GM19099 (cell line): Measurements from ENCODE around the gene OR2V1.

Source experiments
- POLR2A ChIP-seq: IDR thresholded peaks from 3 replicates; pipeline ENCODE4 v1.6.1; 2011; ENCODE audit warnings: low read depth; ENCODE audit not compliant: insufficient read length; ENCODE audit errors: extremely low read depth

The OR2V1 gene

DNA sequence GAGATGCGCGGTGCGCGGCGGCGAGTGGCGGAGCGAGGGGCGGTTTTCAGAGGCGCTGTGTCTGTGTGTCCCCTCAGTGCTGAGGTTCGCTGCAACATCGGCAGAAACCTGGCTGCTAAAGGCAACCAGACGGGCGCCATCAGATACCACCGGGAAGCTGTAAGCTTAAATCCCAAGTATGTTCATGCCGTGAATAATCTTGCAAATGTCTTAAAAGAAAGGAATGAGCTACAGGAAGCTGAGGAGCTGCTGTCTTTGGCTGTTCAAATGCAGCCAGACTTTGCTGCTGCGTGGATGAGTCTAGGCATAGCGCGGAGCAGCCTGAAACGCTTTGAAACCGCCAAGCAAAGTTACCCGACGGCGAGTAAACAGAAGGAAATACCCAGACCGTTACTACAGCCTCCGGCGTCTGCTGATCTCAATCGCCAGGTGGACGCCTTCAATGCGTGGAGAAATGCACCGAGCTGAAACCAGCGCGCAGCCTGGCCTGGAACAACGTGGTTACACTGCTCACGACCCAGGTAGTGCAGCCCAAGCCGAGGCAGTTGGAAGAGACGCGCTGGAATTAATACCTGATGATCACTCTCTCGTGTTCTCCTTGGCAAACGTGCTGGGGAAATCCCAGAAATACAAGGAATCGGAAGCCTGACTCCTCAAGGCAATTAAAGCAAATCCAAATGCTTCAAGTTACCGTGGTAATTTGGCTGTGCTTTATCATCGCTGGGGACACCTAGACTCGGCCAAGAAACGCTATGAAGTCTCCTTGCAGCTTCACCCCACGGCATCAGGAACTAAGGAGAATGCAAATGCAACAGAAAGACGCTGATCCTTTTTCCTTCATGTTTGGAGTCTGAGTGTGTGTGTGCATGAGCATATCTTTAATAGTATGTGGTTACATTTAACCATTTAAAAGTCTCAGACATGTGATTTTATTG is 15.9 kb downstream of the OR2V1 start:
- no peak for TF ChIP-seq POLR2A

DNA sequence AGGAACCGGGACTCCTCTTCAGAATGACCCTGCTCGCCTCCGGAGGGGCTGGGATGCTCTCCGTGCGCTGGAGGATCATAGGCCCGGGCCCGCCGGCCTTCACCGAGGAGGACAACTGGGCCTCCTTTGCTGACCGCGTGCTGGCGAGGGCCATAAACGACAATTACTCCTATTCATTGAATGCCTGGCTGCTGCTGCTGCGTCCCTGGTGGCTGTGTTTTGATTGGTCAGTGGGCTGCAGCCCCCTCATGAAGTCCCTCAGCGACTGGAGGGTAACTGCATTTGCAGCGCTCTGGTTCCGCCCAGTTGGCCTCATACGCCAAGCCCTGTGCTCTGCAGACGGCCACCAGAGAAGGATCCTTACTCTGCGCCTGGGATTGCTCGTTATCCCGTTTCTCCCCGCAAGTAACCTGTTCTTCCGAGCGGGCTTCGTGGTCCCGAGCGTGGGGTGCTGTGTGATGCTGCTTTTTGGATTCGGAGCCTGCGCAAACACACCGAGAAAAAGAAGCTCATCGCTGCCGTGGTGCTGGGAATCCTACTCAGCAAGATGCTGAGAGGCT is 16.6 kb downstream of the OR2V1 start:
- TF ChIP-seq POLR2A = no peak

DNA sequence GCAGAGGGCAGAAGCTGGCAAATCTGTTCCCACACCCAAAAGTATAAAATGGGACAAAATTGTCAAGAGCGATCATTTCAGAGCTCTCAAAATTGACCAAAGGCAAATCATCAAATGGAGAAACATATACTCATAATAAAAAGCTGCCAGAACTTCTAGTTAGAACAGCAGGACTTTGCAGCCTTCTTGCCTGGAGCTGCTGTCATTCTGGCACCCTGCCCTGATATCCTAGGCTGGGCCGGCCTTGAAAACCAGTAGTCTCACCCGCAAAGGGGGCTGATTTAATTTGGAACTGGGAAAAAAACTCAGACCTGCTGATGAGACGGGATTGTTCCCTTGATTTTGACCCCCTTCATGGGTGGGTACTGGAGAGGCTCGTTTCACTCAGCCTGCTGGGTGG is 18.5 kb downstream of the OR2V1 start:
- no peak for TF ChIP-seq POLR2A

DNA sequence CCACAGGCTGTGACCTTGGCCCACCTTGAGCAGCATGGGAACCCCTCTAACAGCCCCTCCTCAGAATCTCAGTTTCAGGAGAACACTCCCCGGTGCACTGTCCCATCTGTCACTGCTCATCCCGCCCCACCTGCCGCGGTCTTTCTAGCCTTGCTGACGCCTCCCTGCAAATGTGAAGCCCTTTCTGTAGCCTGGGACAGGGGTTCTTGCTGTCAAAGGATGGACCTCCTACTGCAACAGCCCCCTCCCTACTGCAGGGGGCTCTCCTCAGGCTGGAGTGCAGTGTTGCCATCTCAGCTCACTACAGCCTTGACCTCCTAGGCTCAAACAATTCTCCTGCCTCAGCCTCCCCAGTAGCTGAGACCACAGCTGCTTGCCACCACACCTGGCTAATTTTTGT is 20.0 kb downstream of the OR2V1 start:
- no peak for TF ChIP-seq POLR2A

DNA sequence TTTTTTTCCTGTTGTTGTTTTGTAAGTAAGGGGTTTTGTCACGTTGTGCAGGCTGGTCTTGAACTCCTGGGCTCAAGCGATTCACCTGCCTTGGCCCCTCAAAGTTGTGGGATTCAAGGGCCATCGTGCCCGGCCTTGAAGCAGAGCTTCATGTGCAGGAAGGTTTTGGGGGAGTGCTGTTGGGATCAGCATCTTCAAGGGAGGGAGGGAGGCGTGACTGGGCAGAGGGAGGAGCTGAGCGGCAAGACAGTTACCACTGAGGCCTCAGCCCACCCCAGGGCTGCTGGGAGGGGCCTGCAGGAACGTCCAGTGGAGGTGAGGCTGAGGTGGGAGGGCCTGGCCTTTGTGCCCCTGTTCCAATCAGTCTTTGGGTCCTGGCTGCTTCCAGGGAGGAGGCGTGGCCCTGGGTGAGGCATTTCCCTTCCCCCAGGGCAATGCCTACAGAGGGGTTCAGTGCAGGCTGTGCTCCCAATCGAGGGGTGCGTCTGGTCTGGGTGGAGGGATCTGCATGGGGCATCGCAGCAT is 21.4 kb downstream of the OR2V1 start:
- TF ChIP-seq POLR2A = no peak

DNA sequence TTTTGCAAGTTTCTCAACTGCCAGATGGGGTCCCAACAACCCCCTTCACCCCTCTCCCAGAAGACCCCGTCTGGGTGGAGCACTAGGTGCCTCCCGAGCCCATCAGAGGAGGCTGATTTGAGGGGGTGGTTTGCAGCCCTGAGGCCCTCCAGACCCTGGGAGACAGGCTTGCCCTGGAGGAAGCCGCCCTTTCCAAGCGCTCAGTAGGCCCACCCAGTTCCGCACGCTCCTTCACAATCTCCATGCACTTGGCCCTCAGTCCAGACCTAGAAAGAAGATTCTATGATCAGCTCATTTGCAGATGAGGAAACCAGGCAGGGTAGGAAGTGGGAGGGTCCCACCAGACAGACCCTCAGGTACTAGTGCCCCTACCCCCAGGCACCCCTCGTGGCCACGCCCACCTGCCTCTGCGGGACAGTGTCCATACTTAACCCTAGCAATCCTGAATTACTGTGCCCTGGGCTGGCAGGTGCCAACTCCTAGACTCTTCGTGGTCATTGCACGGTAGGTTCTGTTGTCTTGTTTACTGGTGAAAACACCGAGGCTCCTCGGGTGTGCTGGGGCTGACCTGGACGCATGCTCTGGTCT is 22.3 kb downstream of the OR2V1 start:
- TF ChIP-seq POLR2A = no peak

DNA sequence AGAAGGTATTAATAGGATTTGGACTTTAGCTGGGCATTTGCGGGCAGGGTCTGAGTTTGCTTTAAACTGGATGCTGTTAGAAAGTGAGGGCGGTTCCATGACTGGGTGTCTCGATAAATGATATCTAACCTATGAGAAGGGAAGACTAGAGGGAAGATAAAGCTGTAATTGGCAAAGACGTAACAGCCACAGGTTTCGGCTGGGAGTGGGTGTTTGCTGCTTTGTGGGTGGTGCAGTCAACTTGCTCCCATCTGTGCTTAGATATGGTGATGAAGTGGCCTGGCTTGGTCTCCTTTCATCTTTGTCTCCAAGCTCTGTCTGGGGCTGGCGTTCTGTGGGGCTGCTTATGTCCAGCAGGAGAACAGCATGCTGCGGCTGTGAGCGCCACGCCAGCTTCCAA is 23.3 kb downstream of the OR2V1 start:
- TF ChIP-seq POLR2A = no peak

DNA sequence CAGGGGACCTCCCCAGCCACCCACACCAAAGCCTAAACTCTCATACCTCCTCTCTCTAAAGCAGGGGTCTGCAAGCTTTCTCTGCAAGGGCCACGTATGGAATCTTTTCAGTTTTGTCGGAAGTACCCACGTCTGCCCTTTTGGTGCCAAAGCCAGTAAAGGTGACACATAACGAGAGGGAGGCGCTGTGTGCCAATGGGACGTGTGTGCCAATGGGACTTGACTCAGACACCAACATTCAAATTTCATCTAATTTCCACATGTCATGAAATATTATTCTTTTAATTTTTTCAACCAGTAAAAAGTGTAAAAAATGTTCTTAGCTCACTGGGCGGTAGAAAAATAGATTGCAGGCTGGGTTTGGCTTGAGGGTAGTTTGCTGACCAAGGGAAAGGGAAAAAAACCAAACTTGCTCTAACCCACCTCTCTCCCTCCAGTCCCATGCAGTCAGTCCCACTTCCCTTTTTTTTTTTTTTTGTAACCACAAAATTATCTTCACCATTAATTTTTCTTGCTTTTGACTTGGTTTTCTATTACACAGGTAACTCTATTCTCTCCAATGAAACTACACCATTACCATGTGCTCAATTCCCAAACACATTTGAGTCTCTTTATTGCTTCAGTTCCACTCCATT is 25.5 kb downstream of the OR2V1 start:
- no peak for TF ChIP-seq POLR2A

DNA sequence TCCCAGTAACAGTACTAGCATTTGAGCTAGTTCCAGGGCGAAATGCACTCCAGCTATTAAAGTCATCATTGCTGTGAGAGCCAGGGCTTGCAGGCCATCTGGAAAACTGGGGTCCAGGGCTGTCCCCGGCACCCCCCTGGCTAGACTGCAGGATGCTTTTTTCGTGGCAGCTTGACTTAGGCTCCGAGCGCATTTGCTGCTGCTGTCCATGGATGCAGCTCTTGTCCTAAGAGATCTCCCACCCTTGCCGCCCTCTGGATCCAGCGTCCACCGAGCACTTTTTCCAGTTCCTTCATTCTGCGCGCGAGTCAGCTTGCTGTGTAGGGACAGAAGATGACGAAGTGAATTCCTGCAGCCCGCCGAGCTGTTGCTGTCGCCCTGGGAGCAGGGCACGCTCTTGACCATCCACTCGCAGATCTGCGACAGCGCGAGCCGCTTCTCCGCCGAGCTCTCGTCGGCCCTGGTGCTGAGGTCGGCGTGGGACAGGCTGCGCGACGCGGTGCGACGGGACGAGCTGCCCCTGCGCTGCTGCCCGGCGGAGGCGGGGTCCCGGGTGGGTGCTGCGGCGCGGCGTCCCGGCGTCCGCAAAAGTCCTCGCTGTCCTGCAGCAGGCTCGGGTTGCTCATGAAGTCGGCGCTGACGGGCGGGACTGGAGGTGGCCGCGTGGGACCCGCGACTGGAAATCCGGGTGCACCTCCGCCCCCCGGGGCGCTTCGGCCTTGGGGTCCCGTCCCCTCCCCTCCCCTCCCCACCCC is 30.7 kb downstream of the OR2V1 start:
- no peak for TF ChIP-seq POLR2A

DNA sequence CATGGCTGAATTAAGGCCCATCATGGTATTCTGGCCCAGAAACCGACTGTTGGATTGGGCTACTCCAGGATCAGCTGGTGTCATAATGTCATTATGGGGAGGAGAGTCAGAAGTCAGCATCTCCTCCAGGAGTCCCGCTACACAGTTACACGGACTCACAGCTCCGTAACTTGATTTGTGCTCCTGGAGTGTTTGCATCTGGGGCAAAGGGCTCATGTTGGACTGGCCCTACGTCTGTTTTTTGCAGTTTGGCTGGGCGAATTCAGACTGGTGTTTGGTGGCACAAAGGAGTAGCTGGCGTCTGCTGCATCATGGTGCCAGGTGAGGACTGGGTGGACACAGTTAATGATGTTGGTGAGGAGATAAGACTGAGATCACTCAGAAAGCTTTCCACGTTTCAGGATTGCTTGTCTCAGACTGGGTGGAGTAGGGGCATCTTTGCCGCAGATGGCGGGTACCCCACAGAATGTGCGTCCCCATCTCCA is 31.3 kb downstream of the OR2V1 start:
- TF ChIP-seq POLR2A = no peak

DNA sequence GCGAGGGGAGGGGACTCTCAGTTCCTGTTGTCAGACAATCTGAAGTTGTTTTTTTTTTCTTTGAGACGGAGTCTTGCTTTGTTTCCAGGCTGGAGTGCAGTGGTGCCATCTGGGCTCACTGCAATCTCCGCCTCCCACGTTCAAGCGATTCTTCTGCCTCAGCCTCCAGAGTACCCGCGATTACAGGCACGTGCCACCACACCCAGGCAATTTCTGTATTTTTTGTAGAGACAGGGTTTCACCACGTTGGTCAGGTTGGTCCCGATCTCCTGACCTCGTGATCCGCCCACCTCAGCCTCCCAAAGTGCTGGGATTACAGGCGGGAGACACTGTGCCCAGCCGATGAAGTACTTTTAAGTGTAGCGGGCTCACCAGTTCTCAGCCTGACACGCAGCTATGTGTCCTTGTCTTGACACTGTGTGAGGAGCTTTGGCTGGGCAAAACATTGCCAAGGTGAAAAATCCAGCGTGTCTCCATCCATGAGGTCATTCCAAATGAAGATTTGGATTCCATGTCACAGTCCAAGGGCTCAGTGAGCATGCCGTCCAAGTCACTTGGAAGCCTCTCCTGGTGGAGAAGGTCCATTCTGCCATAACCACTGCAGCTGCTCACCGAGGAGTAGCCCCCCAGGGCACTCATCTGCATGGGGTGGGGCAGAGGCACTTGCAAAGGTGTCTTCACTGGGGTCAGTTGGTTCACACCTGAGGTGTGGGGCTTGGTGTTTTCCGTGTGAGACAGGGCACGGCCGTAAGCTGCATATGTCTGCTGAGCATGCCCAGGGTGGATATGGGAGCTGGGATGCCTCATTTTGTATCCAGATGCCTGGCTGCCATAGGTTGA is 32.0 kb downstream of the OR2V1 start:
- no peak for TF ChIP-seq POLR2A

DNA sequence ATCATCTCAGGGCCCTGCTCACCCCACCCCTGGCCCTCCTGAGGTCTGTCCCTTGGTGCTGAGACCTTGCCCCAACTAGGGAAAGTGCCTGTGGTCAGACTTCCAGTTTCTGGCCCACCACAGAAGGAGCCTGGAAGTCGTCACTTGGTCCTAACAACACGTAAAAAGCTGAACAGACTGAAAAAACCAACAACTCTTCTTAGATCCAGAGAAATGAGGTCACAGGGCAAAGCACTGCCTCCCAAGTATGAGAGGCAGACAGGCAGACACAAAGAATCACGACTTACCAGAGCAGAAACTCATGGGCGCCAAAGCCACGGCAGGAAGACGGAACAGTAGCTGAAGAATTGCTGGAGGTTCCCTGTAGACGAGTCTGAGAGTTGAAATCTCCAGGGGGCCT is 38.5 kb downstream of the OR2V1 start:
- TF ChIP-seq POLR2A = no peak

DNA sequence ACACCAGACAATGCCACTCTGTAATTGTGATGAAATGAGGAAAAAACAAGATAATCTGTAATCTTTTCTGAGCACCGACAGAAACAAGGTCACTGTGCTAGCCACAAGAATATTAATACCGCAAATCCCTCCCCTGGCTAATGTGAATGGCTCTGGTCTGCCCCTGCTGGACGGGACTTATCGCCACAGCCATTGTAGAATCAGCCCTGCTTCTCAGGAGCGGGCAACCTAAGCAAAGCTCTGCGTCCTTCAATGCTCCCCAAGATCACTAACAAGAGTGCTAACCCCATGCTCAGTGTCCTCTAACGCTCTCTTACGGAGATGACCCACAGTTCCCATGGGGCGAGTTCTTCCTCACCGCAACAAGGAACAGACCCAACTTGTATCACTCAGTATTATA is 42.7 kb downstream of the OR2V1 start:
- TF ChIP-seq POLR2A = no peak

DNA sequence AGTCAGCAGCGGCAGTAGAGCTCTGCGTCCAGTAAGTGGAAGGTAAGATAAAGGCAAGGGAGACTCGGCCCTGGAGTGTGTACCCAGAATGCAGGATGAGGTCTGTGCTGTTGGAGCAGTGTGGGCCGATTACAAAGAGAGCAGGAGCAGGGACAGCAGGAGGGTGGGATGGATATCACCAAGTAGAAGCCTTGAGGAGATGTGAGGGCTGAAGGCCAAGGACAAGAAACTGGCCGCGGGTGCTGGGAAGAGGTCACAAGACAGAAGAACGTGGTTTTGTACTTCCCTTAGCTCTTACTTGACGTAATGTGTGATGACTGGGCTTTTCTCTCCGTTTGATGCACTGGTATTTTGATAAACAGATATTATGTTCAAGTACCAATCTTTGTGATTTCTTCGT is 43.7 kb downstream of the OR2V1 start:
- TF ChIP-seq POLR2A = no peak
